ENCODE data around the gene GAS2.

DNA sequence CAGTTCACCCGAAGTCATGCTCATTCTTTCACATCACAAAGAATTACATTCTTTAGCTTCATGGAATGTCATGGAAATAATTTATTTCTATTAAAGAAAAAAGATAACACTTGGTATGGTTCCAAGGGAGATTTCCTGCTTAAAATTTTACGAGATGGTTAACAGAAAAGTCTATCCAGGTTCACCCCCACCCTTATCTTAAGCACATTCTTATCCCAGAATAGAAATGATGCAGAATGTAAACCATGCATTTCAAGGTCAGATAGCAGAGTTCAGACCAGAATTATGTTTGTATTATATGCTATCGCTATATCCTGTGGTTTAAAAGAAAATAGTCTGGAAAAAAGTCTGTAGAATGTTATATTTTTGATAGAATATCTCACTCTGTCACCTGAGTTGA lies 58.7 kb downstream of the GAS2 start:
- TF ChIP-seq, protein P1, sequence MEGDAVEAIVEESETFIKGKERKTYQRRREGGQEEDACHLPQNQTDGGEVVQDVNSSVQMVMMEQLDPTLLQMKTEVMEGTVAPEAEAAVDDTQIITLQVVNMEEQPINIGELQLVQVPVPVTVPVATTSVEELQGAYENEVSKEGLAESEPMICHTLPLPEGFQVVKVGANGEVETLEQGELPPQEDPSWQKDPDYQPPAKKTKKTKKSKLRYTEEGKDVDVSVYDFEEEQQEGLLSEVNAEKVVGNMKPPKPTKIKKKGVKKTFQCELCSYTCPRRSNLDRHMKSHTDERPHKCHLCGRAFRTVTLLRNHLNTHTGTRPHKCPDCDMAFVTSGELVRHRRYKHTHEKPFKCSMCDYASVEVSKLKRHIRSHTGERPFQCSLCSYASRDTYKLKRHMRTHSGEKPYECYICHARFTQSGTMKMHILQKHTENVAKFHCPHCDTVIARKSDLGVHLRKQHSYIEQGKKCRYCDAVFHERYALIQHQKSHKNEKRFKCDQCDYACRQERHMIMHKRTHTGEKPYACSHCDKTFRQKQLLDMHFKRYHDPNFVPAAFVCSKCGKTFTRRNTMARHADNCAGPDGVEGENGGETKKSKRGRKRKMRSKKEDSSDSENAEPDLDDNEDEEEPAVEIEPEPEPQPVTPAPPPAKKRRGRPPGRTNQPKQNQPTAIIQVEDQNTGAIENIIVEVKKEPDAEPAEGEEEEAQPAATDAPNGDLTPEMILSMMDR (conservative IDR thresholded peaks at IDR 0.05): no peak
- TF ChIP-seq EZH2 (IDR thresholded peaks at IDR 0.05; ENCODE audit: low read depth): no peak

Measured in PC-9 (cell line).